Body of pancreas (tissue), 4 donors: ENCODE data around the gene VCX2. TPM values are rescaled to one million over a fixed set of nuclear protein-coding genes. Genes with fewer than 3 reads are reported as not detected.

Experiments
- ATAC-seq: fragments of 150-250 bp; one replicate; pipeline ENCODE4 v1.9.1; 2016
- DNase-seq, 4 donors: peaks; one replicate each; pipeline ENCODE4 v3.0.0-alpha.2; 2019
- H3K27ac ChIP-seq, 4 donors: fragments of 200-600 bp; sonication (generic); 1 replicate in 3 of 4; 2 replicates in 1 of 4; pipeline versions ENCODE4 v1.5.1 to v1.6.1; 2016 to 2019; ENCODE audit warnings: mild to moderate bottlenecking in 1 of 4, mixed read lengths in 1 of 4, moderate library complexity in 1 of 4
- H3K27me3 ChIP-seq, 2 donors: fragments of 200-600 bp; sonication (generic); one replicate each; pipeline ENCODE4 v1.6.0; 2016; ENCODE audit warnings: mild to moderate bottlenecking in 1 of 2
- H3K36me3 ChIP-seq, 2 donors: fragments of 200-600 bp; sonication (generic); replicated peaks in 1 of 2; 2 replicates each; pipeline ENCODE4 v1.5.1; 2016; ENCODE audit warnings: low read depth in 2 of 2; ENCODE audit not compliant: insufficient read depth in 1 of 2
- H3K4me1 ChIP-seq: fragments of 200-600 bp; sonication (generic); one replicate; pipeline ENCODE4 v1.6.0; 2016
- H3K4me3 ChIP-seq, 2 donors: fragments of 200-600 bp; sonication (generic); 1 replicate in 1 of 2; 2 replicates in 1 of 2; pipeline ENCODE4 v1.5.1; 2016 to 2019
- H3K9me3 ChIP-seq, 3 donors: fragments of 200-600 bp; sonication (generic); 1 replicate in 2 of 3; 2 replicates in 1 of 3; pipeline ENCODE4 v1.5.1; 2016
- POLR2A ChIP-seq, 3 donors: fragments of 450-650 bp; IDR thresholded peaks; one replicate each; pipeline ENCODE4 v1.6.1; 2016; ENCODE audit warnings: antibody characterized with exemption in 3 of 3, mild to moderate bottlenecking in 2 of 3
- WGBS, 2 donors: methylation state at CpG; one replicate each; pipeline ENCODE4 v1.1.5; 2017; 5-methylcytosine and 5-hydroxymethylcytosine counted together
- intact Hi-C: fragments of 100-400 bp; cut with DNase I; formaldehyde crosslinking; loops from one replicate; pipeline ENCODE4 v1.15.1; 2023
- total RNA-seq, 2 donors: library from RNA; depleted of rRNA; stranded (reverse); fragments of >200 nt; gene quantifications; one replicate each; pipeline ENCODE4 v1.1.0, GENCODE V29; 2016
- TF ChIP-seq, protein P1 (sequence below), 7 experiments: fragments of 450-650 bp in 4 of 7; fragments of 200-600 bp in 3 of 7; sonication (generic) in 3 of 7; IDR thresholded peaks; one replicate each; pipeline ENCODE4 v1.5.1; 2016 to 2019; ENCODE audit warnings: antibody characterized with exemption in 7 of 7

Gene VCX2
- total RNA-seq, 2 donors from 2014 or later = not detected

DNA sequence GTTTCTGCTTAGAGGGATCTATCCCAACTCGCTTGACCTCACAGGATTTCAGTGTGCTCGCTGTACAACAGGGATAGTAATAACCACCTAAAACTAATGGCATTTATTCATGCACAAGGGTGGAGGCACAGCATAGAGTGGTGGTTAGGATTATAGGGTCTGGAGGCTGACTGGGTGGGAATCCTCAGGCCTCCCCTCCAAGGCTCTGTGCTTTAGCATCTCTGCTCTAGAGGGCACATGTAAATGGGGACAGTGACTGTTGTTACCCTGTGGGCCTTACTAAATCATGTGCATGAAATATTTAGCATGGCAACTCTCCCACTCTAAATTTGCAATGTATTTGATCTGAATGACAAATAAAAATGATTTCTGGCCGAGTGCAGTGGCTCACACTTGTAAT, 29.2 kb downstream of the VCX2 start:
- 77 to 78% methylated on average over 2 to 3 of the region's 3 CpGs for WGBS, 2 donors

DNA sequence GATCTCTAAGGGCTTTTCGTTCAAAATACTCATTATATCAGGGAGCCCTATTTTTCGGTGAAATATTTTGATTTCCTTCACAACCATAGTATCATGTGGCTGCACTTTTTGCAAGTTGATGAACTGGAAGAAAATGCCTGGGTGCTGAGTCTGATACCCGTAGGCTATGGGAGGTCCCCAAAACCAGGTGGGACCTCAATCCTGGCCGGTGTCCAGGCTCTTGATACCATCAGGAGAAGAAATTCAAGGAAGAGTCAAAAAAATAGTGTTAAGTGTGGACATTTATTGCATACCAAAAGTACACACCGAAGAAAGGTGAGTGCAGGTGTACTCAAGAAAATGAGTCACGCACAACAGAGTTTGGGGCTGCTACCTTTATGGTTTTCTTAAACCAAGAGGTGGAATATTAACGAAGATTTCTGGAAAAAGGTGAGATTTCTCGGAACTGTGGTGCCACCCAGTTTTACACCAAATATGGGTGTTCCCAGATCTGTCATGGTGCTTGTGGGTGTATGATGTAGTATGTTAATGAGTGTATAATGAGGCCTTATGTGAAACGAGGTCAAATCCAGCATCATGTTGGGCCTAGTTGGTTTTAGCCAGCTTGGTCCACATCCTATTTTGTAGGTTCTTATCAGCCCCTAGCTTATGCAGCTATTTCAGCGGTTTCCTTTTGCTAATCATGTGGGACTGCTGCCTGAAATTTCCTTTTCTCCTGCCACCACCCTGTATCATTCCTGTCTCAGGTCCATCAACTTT, 29.9 kb downstream of the VCX2 start:
- DNase-seq (no peak), ATAC-seq (no peak)
- intact Hi-C loops = no loop called here
- WGBS, 2 donors = 85 to 90% methylated on average over 10 of the region's 10 CpGs
- Histone ChIP-seq H3K27ac (no peak overlapping the region), H3K36me3 (no peaks in the 10 kb centered on the region), H3K4me1 (no peaks in the 10 kb centered on the region), H3K9me3 (no peaks in the 10 kb centered on the region), H3K4me3 (no peak overlapping the region), H3K27me3 (no peaks in the 10 kb centered on the region)
- no peak for TF ChIP-seq POLR2A (IDR thresholded peaks at IDR 0.05)
- TF ChIP-seq, protein P1, sequence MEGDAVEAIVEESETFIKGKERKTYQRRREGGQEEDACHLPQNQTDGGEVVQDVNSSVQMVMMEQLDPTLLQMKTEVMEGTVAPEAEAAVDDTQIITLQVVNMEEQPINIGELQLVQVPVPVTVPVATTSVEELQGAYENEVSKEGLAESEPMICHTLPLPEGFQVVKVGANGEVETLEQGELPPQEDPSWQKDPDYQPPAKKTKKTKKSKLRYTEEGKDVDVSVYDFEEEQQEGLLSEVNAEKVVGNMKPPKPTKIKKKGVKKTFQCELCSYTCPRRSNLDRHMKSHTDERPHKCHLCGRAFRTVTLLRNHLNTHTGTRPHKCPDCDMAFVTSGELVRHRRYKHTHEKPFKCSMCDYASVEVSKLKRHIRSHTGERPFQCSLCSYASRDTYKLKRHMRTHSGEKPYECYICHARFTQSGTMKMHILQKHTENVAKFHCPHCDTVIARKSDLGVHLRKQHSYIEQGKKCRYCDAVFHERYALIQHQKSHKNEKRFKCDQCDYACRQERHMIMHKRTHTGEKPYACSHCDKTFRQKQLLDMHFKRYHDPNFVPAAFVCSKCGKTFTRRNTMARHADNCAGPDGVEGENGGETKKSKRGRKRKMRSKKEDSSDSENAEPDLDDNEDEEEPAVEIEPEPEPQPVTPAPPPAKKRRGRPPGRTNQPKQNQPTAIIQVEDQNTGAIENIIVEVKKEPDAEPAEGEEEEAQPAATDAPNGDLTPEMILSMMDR (IDR thresholded peaks at IDR 0.05) = no peak

More for the DNA sequence above, 29.2 kb downstream of the VCX2 start:
- H3K27me3 ChIP-seq = no peaks in the 10 kb centered on the region
- ATAC-seq (no peak), DNase-seq (no peak)
- H3K4me1 ChIP-seq = no peaks in the 10 kb centered on the region
- no peaks in the 10 kb centered on the region for H3K36me3 ChIP-seq
- intact Hi-C loops = no loop called here
- no peak overlapping the region for H3K4me3 ChIP-seq
- TF ChIP-seq, protein P1 (IDR thresholded peaks at IDR 0.05) = no peak
- TF ChIP-seq POLR2A (IDR thresholded peaks at IDR 0.05) = no peak
- H3K9me3 ChIP-seq = no peaks in the 10 kb centered on the region
- H3K27ac ChIP-seq = no peak overlapping the region

DNA sequence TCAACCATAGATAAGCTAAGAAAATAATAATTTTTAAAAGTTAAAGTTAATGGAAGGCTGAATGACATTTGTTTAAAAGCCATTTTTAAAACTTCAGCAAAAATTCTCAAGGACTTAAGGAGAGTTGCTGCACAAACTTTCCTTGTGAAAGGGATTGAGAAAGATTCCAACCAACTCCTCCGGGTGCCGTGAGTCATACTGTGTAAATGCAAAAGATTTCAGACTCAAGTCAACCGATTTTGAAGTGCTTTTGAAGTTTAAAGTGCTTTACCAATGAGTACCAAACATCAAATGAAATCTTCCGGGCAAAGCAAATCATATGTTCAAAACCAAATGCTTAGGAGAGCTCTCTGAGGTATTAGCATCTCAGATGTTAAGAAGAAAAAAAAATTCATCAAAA, 31.4 kb downstream of the VCX2 start:
- no peak for ATAC-seq
- no peak overlapping the region for H3K4me3 ChIP-seq
- no peaks in the 10 kb centered on the region for H3K4me1 ChIP-seq
- 72 to 78% methylated on average over 4 of the region's 4 CpGs for WGBS, 2 donors
- no peak overlapping the region for H3K27ac ChIP-seq
- no peaks in the 10 kb centered on the region for H3K27me3 ChIP-seq
- TF ChIP-seq, protein P1 (IDR thresholded peaks at IDR 0.05) = no peak
- TF ChIP-seq POLR2A (IDR thresholded peaks at IDR 0.05) = no peak
- no peaks in the 10 kb centered on the region for H3K36me3 ChIP-seq
- DNase-seq = no peak
- no peaks in the 10 kb centered on the region for H3K9me3 ChIP-seq
- intact Hi-C loops = no loop called here

DNA sequence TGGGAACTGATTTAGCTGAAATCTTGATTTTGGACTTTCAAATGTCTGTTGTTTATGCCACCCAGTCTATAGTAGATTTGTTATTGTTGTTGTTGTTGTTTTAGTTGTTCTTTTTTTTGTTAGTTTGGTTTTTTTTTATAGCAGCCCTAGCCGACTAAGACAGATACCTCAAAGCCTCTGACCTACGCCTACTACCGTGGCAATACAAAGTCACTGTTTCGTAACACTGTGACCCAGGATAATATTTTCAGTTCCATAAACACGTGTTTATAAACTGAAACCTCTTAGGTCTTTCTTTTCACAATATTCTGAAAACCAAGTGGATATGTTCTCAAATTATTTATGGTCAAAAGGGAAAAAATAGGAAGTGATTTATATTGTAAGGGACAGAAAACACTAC, 32.8 kb downstream of the VCX2 start:
- no peak for ATAC-seq
- H3K27me3 ChIP-seq = no peaks in the 10 kb centered on the region
- intact Hi-C loops = no loop called here
- H3K36me3 ChIP-seq = no peaks in the 10 kb centered on the region
- WGBS, 2 donors = 75 to 87% methylated on average over 5 of the region's 5 CpGs
- H3K4me1 ChIP-seq = no peaks in the 10 kb centered on the region
- no peak overlapping the region for H3K4me3 ChIP-seq
- no peaks in the 10 kb centered on the region for H3K9me3 ChIP-seq
- no peak for DNase-seq
- no peak for TF ChIP-seq POLR2A (IDR thresholded peaks at IDR 0.05)
- TF ChIP-seq, protein P1 (IDR thresholded peaks at IDR 0.05) = no peak
- no peak overlapping the region for H3K27ac ChIP-seq

DNA sequence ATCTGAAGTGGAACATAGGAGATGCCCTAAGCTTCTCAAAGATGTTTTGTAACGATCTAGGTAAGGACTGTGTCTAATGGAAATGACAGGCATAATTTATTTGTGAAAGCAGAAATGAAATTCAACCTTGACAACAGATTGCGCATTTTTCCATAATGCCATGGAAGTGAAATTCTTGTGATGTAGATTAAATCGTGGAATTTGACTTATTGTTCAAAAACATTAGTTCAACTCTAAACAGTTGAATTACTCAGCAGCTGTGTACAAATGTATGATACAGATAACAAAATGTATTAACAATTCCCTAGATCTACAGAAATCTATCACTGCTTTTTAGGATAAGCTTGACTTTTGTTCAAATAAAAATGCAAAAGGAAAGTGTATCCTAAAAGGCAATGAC, 44.4 kb downstream of the VCX2 start:
- H3K4me1 ChIP-seq = no peaks in the 10 kb centered on the region
- H3K27me3 ChIP-seq = no peaks in the 10 kb centered on the region
- no peak overlapping the region for H3K27ac ChIP-seq
- intact Hi-C loops = no loop called here
- DNase-seq (no peak), ATAC-seq (no peak)
- no peaks in the 10 kb centered on the region for H3K36me3 ChIP-seq
- TF ChIP-seq, protein P1 (IDR thresholded peaks at IDR 0.05) = no peak
- TF ChIP-seq POLR2A (IDR thresholded peaks at IDR 0.05) = no peak
- 68 to 86% methylated on average over 3 of the region's 3 CpGs for WGBS, 2 donors
- no peaks in the 10 kb centered on the region for H3K9me3 ChIP-seq
- H3K4me3 ChIP-seq = no peak overlapping the region
